ENCODE data around the gene PEX6.
A peak's percentile ranks its signal among the peaks of the same experiment; 100 is the strongest.

PEX6 gene

DNA sequence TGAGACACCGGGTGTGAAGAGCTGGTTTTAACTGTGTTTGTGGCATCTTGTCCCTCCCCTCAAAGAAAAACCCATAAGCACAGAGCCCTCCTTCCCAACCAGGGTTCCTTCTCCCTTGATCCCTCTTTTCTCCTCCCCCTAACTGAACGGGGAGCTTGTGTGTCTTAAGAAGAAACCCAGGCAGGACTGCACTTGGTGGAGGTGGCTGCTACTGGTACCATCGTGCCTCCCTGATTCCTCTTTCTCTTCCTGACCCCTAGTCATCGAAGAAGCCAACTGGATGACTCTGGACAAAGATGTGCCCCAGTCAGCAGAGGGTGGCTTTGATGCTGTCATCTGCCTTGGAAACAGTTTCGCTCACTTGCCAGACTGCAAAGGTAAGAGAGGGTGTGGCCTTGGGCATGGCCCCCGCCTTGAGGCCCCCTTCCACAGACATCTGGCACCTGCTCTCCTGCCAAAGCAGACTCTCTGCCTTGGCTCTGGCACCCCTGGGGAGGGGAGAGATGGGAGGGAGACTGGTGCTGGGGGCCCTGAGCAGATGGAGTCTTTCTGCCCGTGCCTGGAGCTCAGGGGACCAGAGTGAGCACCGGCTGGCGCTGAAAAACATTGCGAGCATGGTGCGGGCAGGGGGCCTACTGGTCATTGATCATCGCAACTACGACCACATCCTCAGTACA, 16.3 kb downstream of the PEX6 start:
- H3K4me3 Mint-ChIP-seq = no peak overlapping the region
- H3K9me3 Mint-ChIP-seq = peaks cover 3% of the 10 kb centered on the region
- H3K36me3 Mint-ChIP-seq (ENCODE audit: low read depth) = peaks cover 18% of the 10 kb centered on the region
- peaks cover 58% of the 10 kb centered on the region for H3K27me3 Mint-ChIP-seq (ENCODE audit: low read depth, poor library complexity)
- no peak for DNase-seq
- peaks cover 6% of the 10 kb centered on the region for H3K4me1 Mint-ChIP-seq
- H3K27ac Mint-ChIP-seq = no peak overlapping the region
- TF ChIP-seq, protein P1, sequence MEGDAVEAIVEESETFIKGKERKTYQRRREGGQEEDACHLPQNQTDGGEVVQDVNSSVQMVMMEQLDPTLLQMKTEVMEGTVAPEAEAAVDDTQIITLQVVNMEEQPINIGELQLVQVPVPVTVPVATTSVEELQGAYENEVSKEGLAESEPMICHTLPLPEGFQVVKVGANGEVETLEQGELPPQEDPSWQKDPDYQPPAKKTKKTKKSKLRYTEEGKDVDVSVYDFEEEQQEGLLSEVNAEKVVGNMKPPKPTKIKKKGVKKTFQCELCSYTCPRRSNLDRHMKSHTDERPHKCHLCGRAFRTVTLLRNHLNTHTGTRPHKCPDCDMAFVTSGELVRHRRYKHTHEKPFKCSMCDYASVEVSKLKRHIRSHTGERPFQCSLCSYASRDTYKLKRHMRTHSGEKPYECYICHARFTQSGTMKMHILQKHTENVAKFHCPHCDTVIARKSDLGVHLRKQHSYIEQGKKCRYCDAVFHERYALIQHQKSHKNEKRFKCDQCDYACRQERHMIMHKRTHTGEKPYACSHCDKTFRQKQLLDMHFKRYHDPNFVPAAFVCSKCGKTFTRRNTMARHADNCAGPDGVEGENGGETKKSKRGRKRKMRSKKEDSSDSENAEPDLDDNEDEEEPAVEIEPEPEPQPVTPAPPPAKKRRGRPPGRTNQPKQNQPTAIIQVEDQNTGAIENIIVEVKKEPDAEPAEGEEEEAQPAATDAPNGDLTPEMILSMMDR (IDR thresholded peaks at IDR 0.05) = no peak

DNA sequence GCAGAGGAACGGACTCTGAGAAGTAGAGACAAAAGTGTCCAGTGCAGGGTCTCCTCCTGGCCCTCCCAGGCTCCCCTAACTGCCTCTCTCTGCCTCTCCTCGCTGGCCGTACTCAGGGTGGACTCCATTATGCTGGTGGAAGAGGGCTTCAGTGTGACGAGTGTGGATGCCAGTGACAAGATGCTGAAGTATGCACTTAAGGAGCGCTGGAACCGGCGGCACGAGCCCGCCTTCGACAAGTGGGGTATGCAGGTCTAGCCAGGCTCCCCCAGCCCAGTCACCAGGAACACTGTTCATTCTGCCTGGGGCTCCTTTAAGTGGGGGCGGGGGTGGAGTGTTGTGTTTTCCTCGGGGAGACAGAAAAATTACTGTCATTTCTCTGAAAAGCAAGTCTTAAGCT, 16.9 kb downstream of the PEX6 start:
- H3K9me3 Mint-ChIP-seq = peaks cover 3% of the 10 kb centered on the region

DNA sequence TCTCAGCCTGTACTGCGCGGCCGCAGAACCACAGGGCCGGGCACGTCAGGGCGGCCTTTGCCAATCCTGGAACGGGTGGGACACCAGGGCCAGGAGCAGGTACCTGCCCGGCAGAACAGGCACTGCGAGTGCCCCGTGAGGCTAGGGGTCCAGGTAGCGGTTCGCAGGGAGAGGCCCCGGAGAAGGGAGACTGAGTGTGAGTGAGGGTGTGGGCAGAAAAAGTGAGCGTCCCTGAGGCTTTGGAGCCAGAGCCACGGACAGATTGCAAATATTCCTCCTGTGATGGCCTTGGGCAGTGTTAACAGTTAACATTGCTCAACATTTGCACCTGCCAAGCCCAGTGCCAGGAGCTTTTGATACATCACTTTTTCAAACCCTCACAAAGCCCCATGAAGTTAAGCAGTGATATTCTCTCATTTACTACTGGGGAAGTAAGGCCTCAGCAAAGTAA, 17.9 kb downstream of the PEX6 start:
- no peak overlapping the region for H3K27ac Mint-ChIP-seq
- H3K27me3 Mint-ChIP-seq (ENCODE audit: low read depth, poor library complexity) = peaks cover 55% of the 10 kb centered on the region
- no peak for DNase-seq
- peak overlapping the region; percentile 82 for H3K4me3 Mint-ChIP-seq
- TF ChIP-seq, protein P1 (IDR thresholded peaks at IDR 0.05) = no peak
- peaks cover 6% of the 10 kb centered on the region for H3K4me1 Mint-ChIP-seq
- peaks cover 22% of the 10 kb centered on the region for H3K36me3 Mint-ChIP-seq (ENCODE audit: low read depth)
- peaks cover 3% of the 10 kb centered on the region for H3K9me3 Mint-ChIP-seq

More for the DNA sequence above, 16.9 kb downstream of the PEX6 start:
- no peak for DNase-seq
- Mint-ChIP-seq H3K4me3 (no peak overlapping the region), H3K27ac (no peak overlapping the region), H3K36me3 (ENCODE audit: low read depth) (peaks cover 18% of the 10 kb centered on the region), H3K27me3 (ENCODE audit: low read depth, poor library complexity) (peaks cover 58% of the 10 kb centered on the region), H3K4me1 (peaks cover 6% of the 10 kb centered on the region)
- TF ChIP-seq, protein P1 (IDR thresholded peaks at IDR 0.05) = no peak

DNA sequence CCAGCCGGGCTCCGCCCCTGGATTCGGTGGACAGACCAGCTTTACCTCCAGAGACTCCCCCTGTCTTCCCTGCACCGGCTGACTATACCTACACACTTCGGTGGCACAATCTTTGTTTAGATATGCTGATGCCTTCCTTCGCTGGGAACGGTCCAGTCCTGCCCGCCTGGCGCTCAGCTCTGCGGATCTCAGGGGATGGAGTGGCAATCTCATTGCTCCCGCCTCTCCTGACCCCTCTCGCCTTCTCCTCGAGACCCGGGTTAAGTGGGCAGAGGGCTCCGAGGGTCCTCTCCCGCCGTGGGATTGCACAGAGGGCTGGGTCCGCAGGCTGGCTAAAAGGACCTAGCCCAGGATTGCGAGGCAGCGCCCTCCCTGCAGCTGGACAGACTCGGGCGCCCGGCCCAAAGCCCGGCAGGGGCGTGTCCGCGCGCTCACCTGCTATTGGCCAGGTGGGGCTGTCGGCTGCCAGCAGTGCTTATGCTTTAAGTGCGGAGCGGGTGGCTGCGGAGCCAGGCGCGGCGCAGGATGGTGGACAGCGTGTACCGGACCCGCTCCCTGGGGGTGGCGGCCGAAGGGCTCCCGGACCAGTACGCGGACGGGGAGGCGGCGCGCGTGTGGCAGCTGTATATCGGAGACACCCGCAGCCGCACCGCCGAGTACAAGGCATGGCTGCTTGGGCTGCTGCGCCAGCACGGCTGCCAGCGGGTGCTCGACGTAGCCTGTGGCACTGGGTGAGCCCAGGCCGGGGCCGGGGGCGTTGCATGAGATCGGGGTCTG, 18.6 kb downstream of the PEX6 start, which contains the start of gene GNMT:
GNMT (plus strand) TSS at position 512 of the 777 bp plus-strand sequence; CDS start at position 526, 14 bp downstream.
- Mint-ChIP-seq H3K36me3 (ENCODE audit: low read depth) (peaks cover 19% of the 10 kb centered on the region), H3K9me3 (peaks cover 3% of the 10 kb centered on the region), H3K4me1 (peaks cover 6% of the 10 kb centered on the region), H3K27ac (no peak within 1 kb of the TSS), H3K27me3 (ENCODE audit: low read depth, poor library complexity) (peaks cover 62% of the 10 kb centered on the region), H3K4me3 (peak within 1 kb of the TSS; percentile 82)
- DNase-seq = peak; percentile 74
- TF ChIP-seq, protein P1 (IDR thresholded peaks at IDR 0.05) = no peak

DNA sequence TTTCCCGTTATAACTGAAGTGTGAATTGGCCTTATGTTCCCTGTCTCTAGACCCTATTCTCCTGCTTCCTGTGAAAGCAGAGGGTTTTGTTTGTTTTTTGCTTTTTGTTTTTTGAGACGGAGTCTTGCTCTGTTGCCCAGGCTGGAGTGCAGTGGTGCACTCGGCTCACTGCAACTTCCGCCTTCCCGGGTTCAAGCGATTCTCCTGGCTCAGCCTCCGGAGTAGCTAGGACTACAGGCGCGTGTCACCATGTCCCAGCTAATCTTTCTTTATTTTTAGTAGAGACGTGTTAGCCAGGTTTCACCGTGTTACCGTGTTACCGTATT, 19.1 kb downstream of the PEX6 start:
- Mint-ChIP-seq H3K27me3 (ENCODE audit: low read depth, poor library complexity) (peaks cover 62% of the 10 kb centered on the region), H3K4me3 (peak overlapping the region; percentile 82), H3K27ac (no peak overlapping the region), H3K4me1 (peaks cover 6% of the 10 kb centered on the region), H3K9me3 (peaks cover 3% of the 10 kb centered on the region), H3K36me3 (ENCODE audit: low read depth) (peaks cover 17% of the 10 kb centered on the region)
- TF ChIP-seq, protein P1 (IDR thresholded peaks at IDR 0.05) = no peak
- DNase-seq = no peak

All from nephron progenitor cell (in vitro differentiated cells).